ENCODE measurements around the gene FADS2.

The FADS2 gene

GRCh38 chr11:61854206-61854895, 26.3 kb downstream of the FADS2 start:
- Mint-ChIP-seq H3K27ac (no peak overlapping the region), H3K4me1 (no peaks in the 10 kb centered on the region), H3K36me3 (ENCODE audit: low read depth) (peaks cover 50% of the 10 kb centered on the region), H3K27me3 (ENCODE audit: low read depth) (no peaks in the 10 kb centered on the region), H3K9me3 (no peaks in the 10 kb centered on the region), H3K4me3 (no peak overlapping the region)
- no peak for TF ChIP-seq CTCF (IDR thresholded peaks at IDR 0.05; ENCODE audit: unreplicated experiment in 3 of 3)

DNA sequence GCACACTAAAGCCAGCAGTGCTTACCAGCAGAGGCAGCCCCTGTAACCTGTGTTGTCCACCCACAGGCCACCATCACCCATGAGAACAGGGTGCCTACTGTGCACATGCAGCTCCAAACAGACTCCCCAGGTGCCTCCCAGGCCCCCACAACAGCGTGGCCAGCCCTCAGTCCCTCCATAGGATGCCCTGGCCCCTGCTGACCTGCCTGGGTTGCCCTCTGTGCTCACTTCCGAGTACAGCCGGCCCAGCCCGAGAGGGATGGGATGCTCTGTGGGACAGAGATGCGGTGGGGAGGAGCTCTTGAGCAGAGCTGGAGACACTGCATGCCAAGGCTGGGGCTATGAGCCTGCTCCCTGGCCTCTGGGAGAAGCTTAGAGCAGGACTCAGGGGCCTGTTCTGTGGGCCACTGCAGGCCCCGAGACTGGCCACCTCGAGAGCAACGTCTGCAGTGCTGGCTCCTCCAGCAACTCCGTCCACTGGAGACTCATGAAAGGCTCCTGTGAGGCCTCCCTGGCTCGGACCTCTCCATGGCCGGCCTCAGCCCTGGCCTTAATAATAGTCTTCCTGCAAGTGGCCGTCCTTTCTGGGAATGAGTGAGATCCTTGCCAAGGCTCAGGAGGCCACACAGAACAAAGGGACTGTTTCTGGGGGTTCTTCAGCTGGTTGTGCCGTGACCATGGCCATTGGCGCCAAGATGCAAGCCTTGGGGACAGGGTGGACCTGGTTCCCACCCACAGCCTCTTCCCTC, 27.0 kb downstream of the FADS2 start:
- Mint-ChIP-seq H3K27ac (no peak overlapping the region), H3K36me3 (ENCODE audit: low read depth) (peaks cover 52% of the 10 kb centered on the region), H3K4me1 (no peaks in the 10 kb centered on the region), H3K4me3 (no peak overlapping the region), H3K9me3 (no peaks in the 10 kb centered on the region), H3K27me3 (ENCODE audit: low read depth) (no peaks in the 10 kb centered on the region)
- no peak for TF ChIP-seq CTCF (IDR thresholded peaks at IDR 0.05; ENCODE audit: unreplicated experiment in 3 of 3)

DNA sequence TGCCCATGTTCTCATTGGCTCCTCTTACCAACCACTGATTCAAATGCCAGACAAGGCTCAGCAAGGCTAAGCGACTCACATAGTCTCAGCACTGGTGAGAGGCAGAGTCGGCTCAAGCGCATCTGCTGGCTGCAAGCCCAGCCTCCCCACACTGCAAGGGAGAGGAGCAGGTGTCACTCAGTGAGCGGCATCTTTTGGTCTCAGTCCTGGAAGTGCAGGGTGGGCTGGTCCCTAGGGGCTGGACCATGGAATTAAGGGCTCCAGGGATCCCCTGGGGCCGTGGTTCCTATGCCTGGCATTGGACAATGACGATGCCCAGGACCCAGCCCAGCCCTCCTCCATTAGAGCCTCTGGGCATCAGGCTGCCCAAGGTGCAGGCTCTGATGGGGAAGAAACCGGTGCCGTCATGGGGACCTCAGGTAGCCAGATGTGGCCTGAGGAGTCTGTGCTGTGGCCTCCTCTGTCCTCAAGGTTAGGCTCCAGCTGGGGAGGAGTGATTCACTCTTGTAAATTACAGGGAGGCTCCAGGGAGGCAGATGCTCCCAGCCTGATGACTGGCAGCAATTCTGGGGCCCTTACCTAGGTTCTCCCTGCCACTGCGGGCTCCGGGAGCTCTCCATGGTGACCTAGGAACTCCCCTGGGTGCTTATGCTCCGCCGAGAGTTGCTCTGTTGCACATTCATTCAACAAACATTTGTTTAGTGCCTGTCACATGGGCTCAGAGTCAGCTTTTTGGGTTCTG, 28.0 kb downstream of the FADS2 start:
- Mint-ChIP-seq H3K9me3 (no peaks in the 10 kb centered on the region), H3K27me3 (ENCODE audit: low read depth) (no peaks in the 10 kb centered on the region), H3K27ac (no peak overlapping the region), H3K4me1 (no peaks in the 10 kb centered on the region), H3K36me3 (ENCODE audit: low read depth) (peaks cover 51% of the 10 kb centered on the region), H3K4me3 (no peak overlapping the region)
- no peak for TF ChIP-seq CTCF (IDR thresholded peaks at IDR 0.05; ENCODE audit: unreplicated experiment in 3 of 3)

- H3K4me3 Mint-ChIP-seq, result no peak overlapping the region
- no peak for TF ChIP-seq CTCF (IDR thresholded peaks at IDR 0.05; ENCODE audit: unreplicated experiment in 3 of 3)
Measured at GRCh38 chr11:61860054-61860903, 32.2 kb downstream of the FADS2 start.

GRCh38 chr11:61861634-61862033, 33.5 kb downstream of the FADS2 start:
- no peaks in the 10 kb centered on the region for H3K9me3 Mint-ChIP-seq
- no peaks in the 10 kb centered on the region for H3K27me3 Mint-ChIP-seq (ENCODE audit: low read depth)
- no peak overlapping the region for H3K4me3 Mint-ChIP-seq
- TF ChIP-seq CTCF (IDR thresholded peaks at IDR 0.05; ENCODE audit: unreplicated experiment in 3 of 3), result no peak
- H3K27ac Mint-ChIP-seq, result no peak overlapping the region
- no peaks in the 10 kb centered on the region for H3K4me1 Mint-ChIP-seq
- H3K36me3 Mint-ChIP-seq (ENCODE audit: low read depth), result peaks cover 54% of the 10 kb centered on the region

More at GRCh38 chr11:61860054-61860903, 32.2 kb downstream of the FADS2 start:
- no peak overlapping the region for H3K27ac Mint-ChIP-seq
- peaks cover 54% of the 10 kb centered on the region for H3K36me3 Mint-ChIP-seq (ENCODE audit: low read depth)
- no peaks in the 10 kb centered on the region for H3K9me3 Mint-ChIP-seq
- H3K4me1 Mint-ChIP-seq, result no peaks in the 10 kb centered on the region
- no peaks in the 10 kb centered on the region for H3K27me3 Mint-ChIP-seq (ENCODE audit: low read depth)

Measured in nephron (organoid).